GM12874 (cell line): ENCODE data around the gene CLUH.

Experiments used
- CTCF ChIP-seq: IDR thresholded peaks from 2 replicates; pipeline ENCODE4 v1.5.1; 2011; ENCODE audit warnings: low read depth, mild to moderate bottlenecking, control low read depth, low read length, moderate library complexity; ENCODE audit not compliant: insufficient read depth

The CLUH gene

GRCh38 chr17:2703606-2704005 lies 8.0 kb downstream of the CLUH start:
- TF ChIP-seq CTCF = no peak

GRCh38 chr17:2703181-2703580 lies 8.4 kb downstream of the CLUH start:
- no peak for TF ChIP-seq CTCF

GRCh38 chr17:2701996-2702741 lies 9.4 kb downstream of the CLUH start:
- no peak for TF ChIP-seq CTCF

GRCh38 chr17:2701161-2701995 lies 10.2 kb downstream of the CLUH start:
- TF ChIP-seq CTCF = no peak

GRCh38 chr17:2700491-2701141 lies 10.9 kb downstream of the CLUH start:
- no peak for TF ChIP-seq CTCF

- TF ChIP-seq CTCF = no peak
These were observed 11.5 kb downstream of the CLUH start for GRCh38 chr17:2700030-2700490.

- TF ChIP-seq CTCF = no peak
These were observed 13.9 kb downstream of the CLUH start for GRCh38 chr17:2697611-2698162.
